GM21367 (cell line): ENCODE results near the gene PGK1.
"Not testable (repeated sequence)": the region's sequence is repeated elsewhere in the genome, so short reads cannot be mapped to it uniquely, and the experiment has no call there.

Experiments
- ATAC-seq: cut with Tn5 transposase; IDR thresholded peaks from one replicate; pipeline ENCODE4 v1.9.1; 2021; ENCODE audit not compliant: unreplicated experiment

The PGK1 gene

DNA sequence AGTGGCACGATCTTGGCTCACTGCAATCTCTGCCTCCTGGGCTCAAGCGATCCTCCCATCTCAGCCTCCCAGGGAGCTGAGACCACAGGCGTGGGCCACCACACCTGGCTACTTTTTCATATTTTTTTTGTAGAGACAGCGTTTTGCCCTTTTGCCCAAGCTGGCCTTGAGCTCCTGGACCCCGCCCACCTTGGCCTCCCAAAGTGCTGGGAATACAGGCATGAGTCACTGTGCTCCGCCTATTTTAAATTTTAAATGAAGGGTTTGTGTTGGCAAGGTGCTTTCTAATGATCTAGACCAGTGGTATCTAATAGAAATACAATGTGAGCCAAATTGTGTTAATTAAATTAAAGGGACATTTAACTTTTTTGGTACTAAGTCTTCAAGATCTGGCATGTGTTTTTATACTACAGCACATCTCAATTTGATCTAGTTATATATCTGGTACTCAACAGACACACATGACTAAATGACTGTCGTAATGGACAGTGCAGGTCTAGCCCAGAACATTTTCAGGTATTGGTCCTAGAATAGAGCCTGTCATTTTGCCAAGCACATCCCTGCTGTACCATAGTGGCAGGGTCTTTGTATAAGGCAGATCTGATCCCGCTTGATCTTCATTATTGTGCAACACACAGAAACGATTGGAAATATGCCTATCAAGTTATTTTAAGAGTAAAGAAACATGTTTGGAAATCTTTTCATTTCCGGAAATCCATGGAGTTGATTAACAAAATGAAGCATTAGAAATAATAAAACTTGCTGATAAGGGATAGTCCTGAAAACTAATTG lies 7.3 kb downstream of the PGK1 start:
- no peak for ATAC-seq

DNA sequence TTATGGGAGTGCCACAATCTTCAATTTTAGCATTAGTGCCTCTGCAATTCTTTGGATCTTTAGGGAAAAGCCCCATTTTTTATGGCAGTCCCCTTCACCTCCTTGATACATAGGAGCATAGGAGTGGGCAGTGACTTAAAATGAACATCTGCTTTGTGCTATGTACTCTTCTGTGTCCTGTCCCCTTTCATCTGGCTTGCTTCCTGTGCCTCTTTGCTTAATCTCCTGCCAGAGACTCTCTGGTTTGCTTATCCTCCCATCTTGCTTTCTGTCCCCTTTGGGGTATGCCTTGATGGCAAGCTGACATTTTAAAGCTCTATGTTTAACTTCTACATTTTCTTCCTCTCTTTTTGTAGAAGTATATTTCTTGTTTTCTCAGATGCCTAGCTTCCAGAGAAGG lies 12.3 kb downstream of the PGK1 start:
- no peak for ATAC-seq

DNA sequence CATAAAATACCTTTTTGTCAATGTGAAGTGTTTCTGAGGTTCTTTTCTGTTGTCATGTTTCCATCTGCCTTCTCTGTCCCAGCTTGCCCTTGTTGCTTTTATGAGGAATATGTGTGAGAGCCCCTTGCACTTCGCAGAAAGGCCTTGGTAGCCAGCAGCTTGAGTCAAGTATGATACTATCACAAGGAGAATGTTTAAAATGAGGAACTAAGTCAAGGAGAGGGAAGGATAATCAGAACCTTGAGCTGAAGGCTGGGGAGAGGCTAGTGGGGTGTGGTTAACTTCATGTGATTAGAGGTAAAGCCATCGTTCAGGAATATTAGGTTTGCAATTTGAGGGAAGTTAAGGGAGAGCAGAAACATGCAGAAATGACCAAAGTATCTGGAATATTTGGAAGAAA lies 12.7 kb downstream of the PGK1 start:
- ATAC-seq = no peak

DNA sequence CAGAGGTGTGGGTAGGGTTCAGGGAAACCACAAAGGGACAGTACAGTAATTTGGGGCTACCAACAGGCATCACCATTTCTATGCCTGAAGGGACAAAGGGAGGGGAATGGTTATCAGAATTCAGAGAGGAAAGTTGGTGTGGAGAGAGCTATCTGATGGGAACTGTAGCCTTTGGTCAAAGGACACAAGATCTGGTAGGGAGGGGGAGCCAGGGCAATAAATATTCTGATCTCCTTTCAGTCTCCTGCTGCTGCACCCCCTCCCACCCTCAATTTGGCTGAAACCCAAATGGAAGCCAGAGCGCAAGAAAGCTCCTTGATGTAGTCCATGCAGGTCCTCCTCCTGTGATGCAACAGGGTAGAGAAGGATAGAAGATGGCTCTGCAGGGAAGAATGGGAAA lies 14.6 kb downstream of the PGK1 start:
- ATAC-seq = no peak

- no peak for ATAC-seq
These were observed 15.6 kb downstream of the PGK1 start for GRCh38 chrX:78119521-78120227.

GRCh38 chrX:78123190-78123589 lies 19.1 kb downstream of the PGK1 start:
- no peak for ATAC-seq

DNA sequence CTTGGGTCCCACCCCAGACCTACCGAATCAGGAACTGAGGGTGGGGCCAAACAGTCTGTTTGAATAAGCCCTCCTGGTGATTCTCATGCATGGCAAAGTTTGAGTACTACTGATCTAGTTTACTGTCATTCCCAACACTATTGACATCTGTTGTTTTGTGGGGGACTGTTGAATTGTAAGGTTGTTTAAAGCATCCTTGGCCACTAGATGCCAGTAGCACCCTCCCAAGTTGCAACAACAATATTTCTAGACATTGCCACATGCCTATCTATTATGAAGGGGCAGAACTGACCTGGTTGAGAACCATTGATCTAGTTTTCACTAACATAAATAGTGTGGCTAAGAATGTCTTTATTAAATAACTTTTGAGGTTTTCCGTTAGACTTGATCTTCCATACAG lies 20.3 kb downstream of the PGK1 start:
- no peak for ATAC-seq

DNA sequence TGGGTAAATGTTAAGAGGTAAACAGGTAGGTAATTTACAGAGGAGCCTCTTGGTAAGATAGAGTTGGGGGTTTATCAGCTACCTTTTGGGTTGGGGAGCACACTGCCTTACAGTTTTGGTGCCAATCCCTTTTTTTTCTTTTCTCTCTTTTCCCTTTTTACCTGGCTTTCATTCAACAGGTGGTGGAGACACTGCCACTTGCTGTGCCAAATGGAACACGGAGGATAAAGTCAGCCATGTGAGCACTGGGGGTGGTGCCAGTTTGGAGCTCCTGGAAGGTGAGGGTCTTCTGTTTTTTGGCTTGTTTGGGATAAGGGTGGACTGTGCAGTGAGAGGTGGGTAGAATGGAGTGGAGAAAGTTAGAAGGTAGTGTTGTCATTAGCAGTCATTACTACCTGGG lies 21.1 kb downstream of the PGK1 start:
- no peak for ATAC-seq

DNA sequence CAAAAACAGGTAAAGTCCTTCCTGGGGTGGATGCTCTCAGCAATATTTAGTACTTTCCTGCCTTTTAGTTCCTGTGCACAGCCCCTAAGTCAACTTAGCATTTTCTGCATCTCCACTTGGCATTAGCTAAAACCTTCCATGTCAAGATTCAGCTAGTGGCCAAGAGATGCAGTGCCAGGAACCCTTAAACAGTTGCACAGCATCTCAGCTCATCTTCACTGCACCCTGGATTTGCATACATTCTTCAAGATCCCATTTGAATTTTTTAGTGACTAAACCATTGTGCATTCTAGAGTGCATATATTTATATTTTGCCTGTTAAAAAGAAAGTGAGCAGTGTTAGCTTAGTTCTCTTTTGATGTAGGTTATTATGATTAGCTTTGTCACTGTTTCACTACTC lies 21.7 kb downstream of the PGK1 start:
- not testable (repeated sequence) for ATAC-seq

DNA sequence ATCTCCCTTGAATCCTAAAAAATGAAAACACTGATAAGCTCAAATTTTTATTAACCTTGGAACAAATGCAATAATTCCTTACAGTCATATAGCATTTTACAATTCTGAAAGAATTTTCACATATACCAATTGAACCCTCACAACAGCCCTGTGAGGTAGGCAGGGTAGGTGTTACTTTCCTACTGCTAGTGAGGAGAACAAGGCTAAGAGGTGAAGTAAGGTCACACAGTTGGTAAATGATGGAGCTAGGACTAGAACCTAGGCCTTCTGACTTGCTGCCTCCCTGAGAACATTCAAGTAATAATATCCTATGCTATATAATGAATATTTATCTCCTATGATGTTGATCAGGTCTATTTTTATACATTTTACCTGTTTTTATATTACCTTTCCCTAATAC lies 25.7 kb downstream of the PGK1 start:
- no peak for ATAC-seq

- no peak for ATAC-seq
These were observed 26.3 kb downstream of the PGK1 start for GRCh38 chrX:78130396-78130795.

GRCh38 chrX:78131117-78131516 lies 27.1 kb downstream of the PGK1 start:
- ATAC-seq = no peak

DNA sequence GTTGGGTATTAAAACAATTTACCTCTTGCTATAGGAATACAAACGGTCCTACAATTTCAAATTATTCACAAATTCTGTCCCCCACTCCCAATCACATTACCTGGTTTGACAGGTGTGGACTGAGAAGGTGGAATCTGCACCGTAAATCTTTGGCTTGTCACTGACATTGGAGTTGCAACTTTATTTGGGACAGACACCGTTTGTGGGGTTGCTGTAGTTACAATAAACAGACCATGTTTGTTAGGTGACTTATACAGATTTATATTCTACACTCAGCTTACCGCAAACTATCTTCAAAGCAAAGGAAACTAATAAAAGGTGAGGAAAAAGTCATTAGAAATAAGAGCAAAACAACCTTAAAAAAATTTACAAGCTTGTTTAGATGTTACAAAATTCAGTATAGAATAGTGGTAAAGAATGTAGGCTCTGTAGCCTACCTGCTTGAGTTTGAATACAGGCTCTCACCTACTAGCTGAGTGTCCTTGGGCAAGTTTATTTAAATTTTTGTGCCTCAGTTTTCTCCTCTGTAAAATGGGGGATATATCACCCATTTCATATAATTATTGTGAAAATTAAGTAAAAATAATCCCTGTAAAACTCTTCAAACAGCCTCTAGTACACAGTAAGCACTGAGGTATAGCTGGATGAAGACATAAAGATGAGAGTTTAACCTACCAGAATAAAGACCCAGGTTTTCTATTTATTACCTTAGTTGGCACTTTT lies 29.4 kb downstream of the PGK1 start:
- no peak for ATAC-seq

- ATAC-seq = peak; percentile 96
These were observed 35.4 kb downstream of the PGK1 start, which contains the start of gene TAF9B for GRCh38 chrX:78139160-78140123. Gene TAF9B (minus strand): TSS chrX:78139650. CDS start chrX:78139611, 39 bp downstream.

DNA sequence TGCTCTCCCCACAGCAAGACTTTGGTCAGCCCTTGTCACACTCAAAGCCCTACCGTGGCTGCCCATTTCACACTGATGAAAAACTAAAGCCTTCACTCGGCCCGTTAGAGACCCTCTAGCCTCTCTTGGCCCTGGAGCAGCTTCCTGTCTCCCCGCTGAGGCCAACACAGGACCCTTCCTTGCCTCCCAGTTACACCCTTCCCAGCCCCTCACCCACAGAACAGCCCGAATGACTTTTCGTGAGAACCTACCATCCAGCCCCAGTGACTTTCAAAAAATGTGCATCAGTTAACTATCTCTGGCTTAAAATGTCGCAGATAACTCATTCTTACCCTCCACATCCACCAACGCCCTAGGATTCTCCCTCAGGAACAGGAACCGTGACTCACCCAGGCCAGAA lies 36.2 kb downstream of the PGK1 start:
- ATAC-seq = no peak

DNA sequence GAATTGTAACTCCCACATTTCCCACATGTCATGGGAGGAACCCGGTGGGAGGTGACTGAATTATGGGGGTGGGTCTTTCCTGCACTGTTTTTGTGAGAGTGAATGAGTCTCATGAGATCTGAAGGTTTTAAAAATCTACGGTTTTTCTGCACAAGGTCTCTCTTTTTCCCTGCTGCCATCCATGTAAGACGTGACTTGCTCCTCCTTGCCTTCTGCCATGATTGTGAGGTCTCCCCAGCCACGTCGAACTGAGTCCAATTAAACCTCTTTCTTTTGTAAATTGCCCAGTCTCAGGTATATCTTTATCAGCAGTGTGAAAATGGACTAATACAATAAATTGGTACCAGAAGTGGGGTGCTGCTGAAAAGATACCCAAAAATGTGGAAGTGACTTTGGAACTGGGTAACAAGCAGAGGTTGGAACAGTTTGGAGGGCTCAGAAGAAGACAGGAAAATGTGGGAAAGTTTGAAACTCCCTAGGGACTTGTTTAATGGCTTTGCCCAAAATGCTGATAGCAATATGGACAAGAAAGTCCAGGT lies 43.0 kb downstream of the PGK1 start:
- ATAC-seq = not testable (repeated sequence)

GRCh38 chrX:78157373-78157772 lies 53.3 kb downstream of the PGK1 start:
- ATAC-seq = not testable (repeated sequence)

DNA sequence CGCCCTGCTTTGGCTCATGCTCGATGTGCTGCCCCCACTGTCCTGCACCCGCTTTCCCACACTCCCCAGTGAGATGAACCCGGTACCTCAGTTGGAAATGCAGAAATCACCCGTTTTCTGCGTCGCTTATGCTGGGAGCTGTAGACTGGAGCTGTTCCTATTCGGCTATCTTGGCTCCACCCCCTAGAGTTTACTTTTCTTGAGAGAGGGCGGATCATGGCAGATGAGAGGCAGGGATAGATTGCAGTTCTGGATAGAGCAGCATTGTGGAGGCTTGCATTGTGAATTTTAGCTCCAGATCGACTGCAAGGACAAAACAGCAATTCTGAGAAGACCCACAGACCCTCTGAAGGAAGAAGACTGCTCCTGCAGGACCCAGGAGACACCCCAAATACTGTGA lies 53.8 kb downstream of the PGK1 start:
- ATAC-seq = not testable (repeated sequence)

GRCh38 chrX:78160711-78161110 lies 56.7 kb downstream of the PGK1 start:
- not testable (repeated sequence) for ATAC-seq

DNA sequence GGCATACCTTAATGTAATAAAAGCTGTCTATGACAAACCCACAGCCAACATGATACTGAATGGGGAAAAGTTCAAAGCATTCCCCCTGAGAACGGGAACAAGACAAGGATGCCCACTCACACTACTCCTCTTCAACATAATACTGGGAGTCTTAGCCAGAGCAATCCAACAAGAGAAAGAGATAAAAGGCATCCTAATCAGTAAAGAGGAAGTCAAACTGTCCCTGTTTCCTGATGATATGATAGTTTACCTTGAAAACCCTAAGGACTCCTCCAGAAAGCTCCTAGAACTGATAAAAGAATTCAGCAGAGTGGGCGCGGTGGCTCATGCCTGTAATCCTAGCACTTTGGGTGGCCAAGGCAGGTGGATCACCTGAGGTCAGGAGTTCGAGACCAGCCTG lies 59.1 kb downstream of the PGK1 start:
- not testable (repeated sequence) for ATAC-seq
